Measurements from ENCODE around the gene ZNF862.

GRCh38 chr7:149800169-149800555, 38.0 kb upstream of the ZNF862 start:
- TF ChIP-seq ESRRA (CRISPR knock-in tag; IDR thresholded peaks at IDR 0.05; ENCODE audit: low read depth) (no peak), BHLHE40 (IDR thresholded peaks at IDR 0.05; ENCODE audit: low read length) (no peak), SIX4 (CRISPR knock-in tag; IDR thresholded peaks at IDR 0.05) (no peak), POLR2A (IDR thresholded peaks at IDR 0.05; ENCODE audit: insufficient read depth in 1 of 2, low read depth in 2 of 2, low read length in 2 of 2) (no peak), CTCF (CRISPR knock-in tag; IDR thresholded peaks at IDR 0.05) (no peak), ATF4 (CRISPR knock-in tag; IDR thresholded peaks at IDR 0.05) (no peak), SRF (IDR thresholded peaks at IDR 0.05; ENCODE audit: low read depth, low read length) (no peak), BATF2 (CRISPR knock-in tag; IDR thresholded peaks at IDR 0.05) (no peak), E2F1 (CRISPR knock-in tag; IDR thresholded peaks at IDR 0.05) (no peak), ZNF431 (CRISPR knock-in tag; IDR thresholded peaks at IDR 0.05; ENCODE audit: borderline replicate concordance, low read depth) (no peak), BRCA1 (CRISPR knock-in tag; IDR thresholded peaks at IDR 0.05) (no peak)
